GM18909 (cell line): ENCODE measurements around the gene UBXN11.
A peak's percentile ranks its signal among the peaks of the same experiment; 100 is the strongest.
"Not testable (repeated sequence)": the region's sequence is repeated elsewhere in the genome, so short reads cannot be mapped to it uniquely, and the experiment has no call there.

Experiments
- ATAC-seq: cut with Tn5 transposase; IDR thresholded peaks from one replicate; pipeline ENCODE4 v1.9.1; 2021; ENCODE audit warnings: mild to moderate bottlenecking; ENCODE audit not compliant: unreplicated experiment, poor library complexity

UBXN11 gene

GRCh38 chr1:26307966-26308899 lies 1.8 kb upstream of the UBXN11 start:
- ATAC-seq = not testable (repeated sequence)

- no peak for ATAC-seq
Observed at GRCh38 chr1:26307363-26307781, 936 bp upstream of the UBXN11 start.

- ATAC-seq = no peak
Observed at GRCh38 chr1:26305667-26306289, 658 bp downstream of the UBXN11 start.

GRCh38 chr1:26302733-26303405 lies 3.6 kb downstream of the UBXN11 start:
- ATAC-seq = no peak

GRCh38 chr1:26300578-26301275 lies 5.7 kb downstream of the UBXN11 start:
- no peak for ATAC-seq

- ATAC-seq = no peak
Observed at GRCh38 chr1:26297791-26298124, 8.7 kb downstream of the UBXN11 start.

- ATAC-seq = no peak
Observed at GRCh38 chr1:26297057-26297790, 9.2 kb downstream of the UBXN11 start.

GRCh38 chr1:26296340-26297056 lies 9.9 kb downstream of the UBXN11 start:
- ATAC-seq = no peak

GRCh38 chr1:26295194-26296138 lies 11.0 kb downstream of the UBXN11 start:
- ATAC-seq = no peak

- no peak for ATAC-seq
Observed at GRCh38 chr1:26293911-26294463, 12.4 kb downstream of the UBXN11 start.

GRCh38 chr1:26292735-26293134 lies 13.7 kb downstream of the UBXN11 start:
- ATAC-seq = not testable (repeated sequence)

- ATAC-seq = no peak
Observed at GRCh38 chr1:26291939-26292338, 14.5 kb downstream of the UBXN11 start.

GRCh38 chr1:26291433-26291832 lies 15.0 kb downstream of the UBXN11 start:
- ATAC-seq = no peak

- ATAC-seq = no peak
Observed at GRCh38 chr1:26290882-26291261, 15.6 kb downstream of the UBXN11 start.

GRCh38 chr1:26290122-26290881 lies 16.1 kb downstream of the UBXN11 start:
- ATAC-seq = no peak

GRCh38 chr1:26289158-26290059 lies 17.0 kb downstream of the UBXN11 start:
- peak; percentile 36 for ATAC-seq
